ENCODE measurements around the gene CNTN4.
"Not testable (repeated sequence)": the region's sequence is repeated elsewhere in the genome, so short reads cannot be mapped to it uniquely, and the experiment has no call there.

The CNTN4 gene

GRCh38 chr3:2908693-2909351, 810.2 kb downstream of the CNTN4 start:
- no peak for DNase-seq (ENCODE audit: low read depth in 2 of 2)

- no peak for DNase-seq (ENCODE audit: low read depth in 2 of 2)
Measured at GRCh38 chr3:2910997-2911396, 812.3 kb downstream of the CNTN4 start.

- DNase-seq (ENCODE audit: low read depth in 2 of 2), result no peak
Measured at GRCh38 chr3:2915826-2916225, 817.2 kb downstream of the CNTN4 start.

- not testable (repeated sequence) for DNase-seq (ENCODE audit: low read depth in 2 of 2)
Measured at GRCh38 chr3:2916640-2917039, 818.0 kb downstream of the CNTN4 start.

- no peak for DNase-seq (ENCODE audit: low read depth in 2 of 2)
Measured at GRCh38 chr3:2920103-2920502, 821.4 kb downstream of the CNTN4 start.

- DNase-seq (ENCODE audit: low read depth in 2 of 2), result no peak
Measured at GRCh38 chr3:2921452-2921851, 822.8 kb downstream of the CNTN4 start.

- no peak for DNase-seq (ENCODE audit: low read depth in 2 of 2)
Measured at GRCh38 chr3:2921903-2922302, 823.2 kb downstream of the CNTN4 start.

- no peak for DNase-seq (ENCODE audit: low read depth in 2 of 2)
Measured at GRCh38 chr3:2923390-2923789, 824.7 kb downstream of the CNTN4 start.

GRCh38 chr3:2927259-2927658, 828.6 kb downstream of the CNTN4 start:
- no peak for DNase-seq (ENCODE audit: low read depth in 2 of 2)

- no peak for DNase-seq (ENCODE audit: low read depth in 2 of 2)
Measured at GRCh38 chr3:2929574-2929973, 830.9 kb downstream of the CNTN4 start.

- DNase-seq (ENCODE audit: low read depth in 2 of 2), result no peak
Measured at GRCh38 chr3:2931265-2931664, 832.6 kb downstream of the CNTN4 start.

GRCh38 chr3:2934541-2934940, 835.9 kb downstream of the CNTN4 start:
- DNase-seq (ENCODE audit: low read depth in 2 of 2), result no peak

- no peak for DNase-seq (ENCODE audit: low read depth in 2 of 2)
Measured at GRCh38 chr3:2937055-2937454, 838.4 kb downstream of the CNTN4 start.

- DNase-seq (ENCODE audit: low read depth in 2 of 2), result no peak
Measured at GRCh38 chr3:2937592-2937991, 838.9 kb downstream of the CNTN4 start.

GRCh38 chr3:2938711-2939110, 840.0 kb downstream of the CNTN4 start:
- no peak for DNase-seq (ENCODE audit: low read depth in 2 of 2)

GRCh38 chr3:2940062-2940461, 841.4 kb downstream of the CNTN4 start:
- no peak for DNase-seq (ENCODE audit: low read depth in 2 of 2)

- DNase-seq (ENCODE audit: low read depth in 2 of 2), result no peak
Measured at GRCh38 chr3:2944628-2945027, 846.0 kb downstream of the CNTN4 start.

GRCh38 chr3:2945121-2945520, 846.5 kb downstream of the CNTN4 start:
- DNase-seq (ENCODE audit: low read depth in 2 of 2), result no peak

GRCh38 chr3:2947536-2947935, 848.9 kb downstream of the CNTN4 start:
- DNase-seq (ENCODE audit: low read depth in 2 of 2), result no peak

- DNase-seq (ENCODE audit: low read depth in 2 of 2), result no peak
Measured at GRCh38 chr3:2948882-2949281, 850.2 kb downstream of the CNTN4 start.

- DNase-seq (ENCODE audit: low read depth in 2 of 2), result no peak
Measured at GRCh38 chr3:2950159-2950558, 851.5 kb downstream of the CNTN4 start.

- no peak for DNase-seq (ENCODE audit: low read depth in 2 of 2)
Measured at GRCh38 chr3:2957115-2957514, 858.4 kb downstream of the CNTN4 start.

GRCh38 chr3:2958551-2958950, 859.9 kb downstream of the CNTN4 start:
- DNase-seq (ENCODE audit: low read depth in 2 of 2), result no peak

- no peak for DNase-seq (ENCODE audit: low read depth in 2 of 2)
Measured at GRCh38 chr3:2961576-2961975, 862.9 kb downstream of the CNTN4 start.
